ENCODE data around the gene PAK6.

Gene PAK6

GRCh38 chr15:40238532-40239403, at the start of gene PAK6:
PAK6 (plus strand) TSS chr15:40239063; CDS start chr15:40264786, 25,723 bp downstream.
- peak; percentile 20 to 25 for DNase-seq

- no peak for DNase-seq
Measured at GRCh38 chr15:40190591-40190990, 48.3 kb upstream of the PAK6 start.

- DNase-seq = no peak
Measured at GRCh38 chr15:40192942-40193341, 45.9 kb upstream of the PAK6 start.

- no peak for DNase-seq
Measured at GRCh38 chr15:40197434-40197833, 41.4 kb upstream of the PAK6 start.

- no peak for DNase-seq
Measured at GRCh38 chr15:40198355-40199085, 40.3 kb upstream of the PAK6 start.

GRCh38 chr15:40204100-40204499, 34.8 kb upstream of the PAK6 start:
- DNase-seq = no peak

- peak; percentile 28 to 45 for DNase-seq
Measured at GRCh38 chr15:40217166-40217824, 21.6 kb upstream of the PAK6 start.

- no peak for DNase-seq
Measured at GRCh38 chr15:40219801-40220200, 19.1 kb upstream of the PAK6 start.

GRCh38 chr15:40222131-40222530, 16.7 kb upstream of the PAK6 start:
- DNase-seq = no peak

GRCh38 chr15:40226736-40227135, 12.1 kb upstream of the PAK6 start:
- DNase-seq = no peak

GRCh38 chr15:40229316-40229715, 9.5 kb upstream of the PAK6 start:
- no peak for DNase-seq

- no peak for DNase-seq
Measured at GRCh38 chr15:40229956-40230355, 8.9 kb upstream of the PAK6 start.

- no peak for DNase-seq
Measured at GRCh38 chr15:40232625-40233070, 6.2 kb upstream of the PAK6 start.

GRCh38 chr15:40233727-40234577, 4.9 kb upstream of the PAK6 start:
- no peak for DNase-seq

GRCh38 chr15:40234783-40235182, 4.1 kb upstream of the PAK6 start:
- no peak for DNase-seq

GRCh38 chr15:40235201-40235885, 3.5 kb upstream of the PAK6 start:
- DNase-seq = no peak

- no peak for DNase-seq
Measured at GRCh38 chr15:40239404-40239692, 485 bp downstream of the PAK6 start.

- no peak for DNase-seq
Measured at GRCh38 chr15:40239693-40240618, 1.1 kb downstream of the PAK6 start.

GRCh38 chr15:40240619-40241221, 1.9 kb downstream of the PAK6 start:
- no peak for DNase-seq
